AG09319 (cell line): Measurements from ENCODE around the gene PXDN.

Experiments
- DNase-seq: peaks from one replicate; pipeline ENCODE4 v3.0.0-alpha.2; 2010; ENCODE audit warnings: low read depth; ENCODE audit errors: extremely low read depth
- TF ChIP-seq, protein P1 (sequence below): IDR thresholded peaks from 2 replicates; pipeline ENCODE4 v1.5.1; 2011; ENCODE audit warnings: low read depth, mild to moderate bottlenecking, inconsistent platforms, low read length, moderate library complexity

Gene PXDN, protein sequence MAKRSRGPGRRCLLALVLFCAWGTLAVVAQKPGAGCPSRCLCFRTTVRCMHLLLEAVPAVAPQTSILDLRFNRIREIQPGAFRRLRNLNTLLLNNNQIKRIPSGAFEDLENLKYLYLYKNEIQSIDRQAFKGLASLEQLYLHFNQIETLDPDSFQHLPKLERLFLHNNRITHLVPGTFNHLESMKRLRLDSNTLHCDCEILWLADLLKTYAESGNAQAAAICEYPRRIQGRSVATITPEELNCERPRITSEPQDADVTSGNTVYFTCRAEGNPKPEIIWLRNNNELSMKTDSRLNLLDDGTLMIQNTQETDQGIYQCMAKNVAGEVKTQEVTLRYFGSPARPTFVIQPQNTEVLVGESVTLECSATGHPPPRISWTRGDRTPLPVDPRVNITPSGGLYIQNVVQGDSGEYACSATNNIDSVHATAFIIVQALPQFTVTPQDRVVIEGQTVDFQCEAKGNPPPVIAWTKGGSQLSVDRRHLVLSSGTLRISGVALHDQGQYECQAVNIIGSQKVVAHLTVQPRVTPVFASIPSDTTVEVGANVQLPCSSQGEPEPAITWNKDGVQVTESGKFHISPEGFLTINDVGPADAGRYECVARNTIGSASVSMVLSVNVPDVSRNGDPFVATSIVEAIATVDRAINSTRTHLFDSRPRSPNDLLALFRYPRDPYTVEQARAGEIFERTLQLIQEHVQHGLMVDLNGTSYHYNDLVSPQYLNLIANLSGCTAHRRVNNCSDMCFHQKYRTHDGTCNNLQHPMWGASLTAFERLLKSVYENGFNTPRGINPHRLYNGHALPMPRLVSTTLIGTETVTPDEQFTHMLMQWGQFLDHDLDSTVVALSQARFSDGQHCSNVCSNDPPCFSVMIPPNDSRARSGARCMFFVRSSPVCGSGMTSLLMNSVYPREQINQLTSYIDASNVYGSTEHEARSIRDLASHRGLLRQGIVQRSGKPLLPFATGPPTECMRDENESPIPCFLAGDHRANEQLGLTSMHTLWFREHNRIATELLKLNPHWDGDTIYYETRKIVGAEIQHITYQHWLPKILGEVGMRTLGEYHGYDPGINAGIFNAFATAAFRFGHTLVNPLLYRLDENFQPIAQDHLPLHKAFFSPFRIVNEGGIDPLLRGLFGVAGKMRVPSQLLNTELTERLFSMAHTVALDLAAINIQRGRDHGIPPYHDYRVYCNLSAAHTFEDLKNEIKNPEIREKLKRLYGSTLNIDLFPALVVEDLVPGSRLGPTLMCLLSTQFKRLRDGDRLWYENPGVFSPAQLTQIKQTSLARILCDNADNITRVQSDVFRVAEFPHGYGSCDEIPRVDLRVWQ (N-terminal part only)

GRCh38 chr2:1744446-1745170 is at the start of gene PXDN:
PXDN (minus strand) TSS chr2:1744515; CDS start chr2:1744455, 60 bp downstream.
- DNase-seq = no peak
- TF ChIP-seq, protein P1, sequence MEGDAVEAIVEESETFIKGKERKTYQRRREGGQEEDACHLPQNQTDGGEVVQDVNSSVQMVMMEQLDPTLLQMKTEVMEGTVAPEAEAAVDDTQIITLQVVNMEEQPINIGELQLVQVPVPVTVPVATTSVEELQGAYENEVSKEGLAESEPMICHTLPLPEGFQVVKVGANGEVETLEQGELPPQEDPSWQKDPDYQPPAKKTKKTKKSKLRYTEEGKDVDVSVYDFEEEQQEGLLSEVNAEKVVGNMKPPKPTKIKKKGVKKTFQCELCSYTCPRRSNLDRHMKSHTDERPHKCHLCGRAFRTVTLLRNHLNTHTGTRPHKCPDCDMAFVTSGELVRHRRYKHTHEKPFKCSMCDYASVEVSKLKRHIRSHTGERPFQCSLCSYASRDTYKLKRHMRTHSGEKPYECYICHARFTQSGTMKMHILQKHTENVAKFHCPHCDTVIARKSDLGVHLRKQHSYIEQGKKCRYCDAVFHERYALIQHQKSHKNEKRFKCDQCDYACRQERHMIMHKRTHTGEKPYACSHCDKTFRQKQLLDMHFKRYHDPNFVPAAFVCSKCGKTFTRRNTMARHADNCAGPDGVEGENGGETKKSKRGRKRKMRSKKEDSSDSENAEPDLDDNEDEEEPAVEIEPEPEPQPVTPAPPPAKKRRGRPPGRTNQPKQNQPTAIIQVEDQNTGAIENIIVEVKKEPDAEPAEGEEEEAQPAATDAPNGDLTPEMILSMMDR = no peak

DNA sequence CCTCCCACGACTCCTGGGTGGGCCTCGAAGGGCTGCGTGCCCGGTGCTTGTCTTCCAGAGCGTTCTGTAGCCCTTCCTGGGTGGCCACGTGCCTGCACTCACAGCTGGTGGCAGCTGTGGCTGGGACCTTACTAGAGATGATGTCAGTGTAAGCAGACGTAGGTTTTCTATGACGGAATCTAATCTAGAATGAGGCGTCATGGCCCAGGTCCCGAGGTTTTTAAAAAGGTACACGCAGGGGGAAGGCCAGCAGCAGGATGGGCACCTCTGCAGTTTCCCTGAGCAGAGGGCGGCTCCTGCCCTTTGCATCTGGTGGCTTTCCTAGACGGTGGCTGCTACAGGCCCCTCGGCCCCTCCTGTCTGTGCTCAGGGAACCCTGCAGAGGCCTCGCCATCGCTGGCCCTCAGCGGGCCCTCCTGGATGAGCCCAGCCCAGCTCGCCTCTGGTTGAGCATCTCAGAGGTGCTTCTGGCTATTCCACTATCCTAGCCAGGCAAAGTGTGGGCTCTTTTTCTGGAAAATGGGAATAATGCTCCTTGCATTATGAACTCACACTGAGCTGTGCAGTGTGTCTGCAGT is 49.6 kb upstream of the PXDN start:
- TF ChIP-seq, protein P1 = no peak
- DNase-seq = no peak

DNA sequence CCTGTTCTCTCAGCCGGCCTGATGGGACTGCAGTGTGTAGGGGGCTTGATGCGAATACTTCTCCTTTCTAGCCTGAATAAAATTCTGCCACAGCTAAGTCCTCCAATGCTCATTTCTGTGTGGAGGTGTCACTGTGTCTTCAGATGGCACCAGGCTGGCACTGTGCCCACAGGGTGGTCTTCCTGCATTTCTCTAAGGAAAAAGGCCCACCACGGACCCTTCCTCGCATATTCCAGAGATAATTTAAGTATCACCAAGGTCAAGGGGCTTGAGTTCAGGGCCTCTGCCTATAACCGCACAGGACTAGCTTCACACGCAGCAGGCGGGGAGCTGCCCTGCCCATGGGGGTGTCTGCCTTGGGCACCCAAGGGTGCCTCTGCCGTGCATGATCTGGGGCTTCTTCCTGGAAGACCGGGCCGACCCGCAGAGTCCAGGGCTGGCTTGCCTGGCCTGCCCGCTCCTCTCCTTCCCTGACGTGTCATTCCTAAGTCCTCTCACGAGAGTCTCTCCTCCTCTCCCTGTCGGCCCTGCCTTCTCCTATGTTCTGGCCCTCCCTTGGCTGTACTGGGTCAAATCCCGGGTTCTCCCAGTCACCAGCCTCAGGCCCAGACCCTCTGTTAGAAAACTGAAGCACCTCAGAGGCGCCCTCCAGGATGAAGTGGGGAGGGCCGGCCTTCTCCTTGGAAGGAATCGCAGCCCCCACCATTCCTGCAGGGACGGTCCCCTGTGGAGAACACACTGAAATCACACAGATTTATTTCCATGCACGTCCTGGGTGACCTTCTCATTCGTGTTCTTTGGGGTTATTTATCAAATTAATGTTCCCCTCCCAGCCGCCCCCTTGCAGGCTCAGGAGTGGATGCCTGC is 48.9 kb upstream of the PXDN start:
- no peak for DNase-seq
- TF ChIP-seq, protein P1 = no peak

GRCh38 chr2:1791685-1792435 is 47.5 kb upstream of the PXDN start:
- TF ChIP-seq, protein P1 = no peak
- peak; percentile 71 for DNase-seq

GRCh38 chr2:1791006-1791605 is 46.8 kb upstream of the PXDN start:
- no peak for DNase-seq
- TF ChIP-seq, protein P1 = no peak
